Activated naive CD8-positive, alpha-beta T cell treated with anti-CD3 and anti-CD28 coated beads, Interleukin-2, amount 50 U/mL, for 24 hours (primary cell): ENCODE measurements around the gene GPR107.
A peak's percentile ranks its signal among the peaks of the same experiment; 100 is the strongest.

Experiments used
- ATAC-seq: fragments of 150-1000 bp; cut with Tn5 transposase; one replicate; pipeline ENCODE4 v1.10.0; 2021
- DNase-seq: peaks from one replicate; pipeline ENCODE4 v3.0.0; 2021
- H3K27ac Mint-ChIP-seq: one replicate; pipeline ENCODE4 v1.8.0; 2021; ENCODE audit warnings: mild to moderate bottlenecking, mixed read lengths
- H3K27me3 Mint-ChIP-seq: one replicate; pipeline ENCODE4 v1.8.0; 2021; ENCODE audit warnings: mixed read lengths
- H3K36me3 Mint-ChIP-seq: one replicate; pipeline ENCODE4 v1.8.0; 2021; ENCODE audit warnings: low read depth, mixed read lengths
- H3K4me1 Mint-ChIP-seq: one replicate; pipeline ENCODE4 v1.8.0; 2021; ENCODE audit warnings: mixed read lengths
- H3K4me3 Mint-ChIP-seq: one replicate; pipeline ENCODE4 v1.8.0; 2021; ENCODE audit warnings: mild to moderate bottlenecking, moderate library complexity, mixed read lengths
- H3K9me3 Mint-ChIP-seq: one replicate; pipeline ENCODE4 v1.8.0; 2021; ENCODE audit warnings: mixed read lengths

GPR107 gene

DNA sequence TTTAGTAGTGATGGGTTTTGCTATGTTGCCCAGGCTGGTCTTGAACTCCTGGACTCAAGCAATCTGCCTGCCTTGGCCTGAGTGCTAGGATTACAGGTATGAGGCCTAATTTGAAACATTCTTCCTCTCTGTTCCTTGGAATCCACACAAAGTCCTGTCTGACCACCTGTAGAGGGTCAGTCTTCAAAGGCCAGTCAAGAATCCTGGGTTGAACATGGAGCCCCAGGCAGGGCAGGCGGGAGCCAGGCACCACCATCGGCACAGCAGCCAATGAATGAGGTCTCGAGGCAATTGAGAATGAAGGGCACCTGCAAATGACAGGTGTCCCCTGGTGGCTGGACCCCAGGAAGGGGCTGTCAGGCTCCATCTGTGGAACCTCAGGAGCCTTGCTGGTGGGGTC lies 101.1 kb downstream of the GPR107 start:
- no peaks in the 10 kb centered on the region for H3K4me1 Mint-ChIP-seq
- DNase-seq: no peak
- no peaks in the 10 kb centered on the region for H3K27me3 Mint-ChIP-seq
- H3K4me3 Mint-ChIP-seq: no peak overlapping the region
- no peak for ATAC-seq
- H3K36me3 Mint-ChIP-seq: no peaks in the 10 kb centered on the region
- H3K9me3 Mint-ChIP-seq: no peaks in the 10 kb centered on the region
- H3K27ac Mint-ChIP-seq: no peak overlapping the region

DNA sequence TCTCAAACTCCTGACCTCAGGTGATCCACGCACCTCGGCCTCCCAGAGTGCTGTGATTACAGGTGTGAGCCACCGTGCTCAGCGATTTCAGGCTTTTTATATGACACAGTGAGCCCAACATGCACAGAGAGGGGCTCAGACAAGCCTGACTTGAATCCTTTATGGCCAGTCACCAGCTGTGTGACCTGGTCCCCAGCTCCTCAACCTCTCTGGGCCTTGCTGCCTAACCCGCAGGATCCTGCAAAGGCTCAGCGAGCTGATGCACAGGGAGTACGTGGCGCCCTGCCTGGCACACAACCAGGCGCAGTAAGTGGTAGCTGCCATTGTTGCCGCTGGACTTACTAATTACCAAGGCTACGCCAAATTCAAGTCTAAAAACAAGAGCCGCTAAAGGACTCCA lies 101.9 kb downstream of the GPR107 start:
- peaks cover 3% of the 10 kb centered on the region for H3K4me1 Mint-ChIP-seq
- ATAC-seq (no peak), DNase-seq (no peak)
- no peak overlapping the region for H3K4me3 Mint-ChIP-seq
- no peaks in the 10 kb centered on the region for H3K9me3 Mint-ChIP-seq
- H3K36me3 Mint-ChIP-seq: no peaks in the 10 kb centered on the region
- no peak overlapping the region for H3K27ac Mint-ChIP-seq
- peaks cover 2% of the 10 kb centered on the region for H3K27me3 Mint-ChIP-seq

DNA sequence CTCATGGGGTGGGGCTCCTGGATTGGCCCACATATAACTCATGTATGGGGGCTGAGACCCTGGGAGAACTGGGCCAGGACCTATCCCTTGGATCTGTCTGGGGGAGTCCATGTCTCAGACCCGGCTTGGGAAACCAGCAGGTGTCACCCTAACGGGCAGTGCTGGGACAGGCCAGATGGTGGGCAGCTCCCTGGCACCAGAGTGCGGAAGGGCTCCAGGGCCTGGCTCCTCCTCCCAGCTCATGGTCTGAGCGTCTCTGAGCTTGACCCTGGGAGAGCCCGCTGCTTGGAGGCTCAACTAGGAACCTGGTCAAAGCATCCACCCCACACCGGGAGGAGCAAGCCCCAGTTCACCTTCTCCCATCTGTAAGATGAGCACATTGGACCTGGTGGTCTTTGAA lies 103.0 kb downstream of the GPR107 start:
- no peak overlapping the region for H3K27ac Mint-ChIP-seq
- ATAC-seq: no peak
- no peak overlapping the region for H3K4me3 Mint-ChIP-seq
- H3K9me3 Mint-ChIP-seq: no peaks in the 10 kb centered on the region
- H3K36me3 Mint-ChIP-seq: no peaks in the 10 kb centered on the region
- no peak for DNase-seq
- peaks cover 2% of the 10 kb centered on the region for H3K27me3 Mint-ChIP-seq
- H3K4me1 Mint-ChIP-seq: peaks cover 3% of the 10 kb centered on the region

GRCh38 chr9:130157079-130157478 lies 103.4 kb downstream of the GPR107 start:
- Mint-ChIP-seq H3K9me3 (no peaks in the 10 kb centered on the region), H3K36me3 (no peaks in the 10 kb centered on the region), H3K4me1 (peaks cover 3% of the 10 kb centered on the region), H3K27me3 (peaks cover 2% of the 10 kb centered on the region), H3K27ac (no peak overlapping the region), H3K4me3 (no peak overlapping the region)
- DNase-seq (no peak), ATAC-seq (no peak)

DNA sequence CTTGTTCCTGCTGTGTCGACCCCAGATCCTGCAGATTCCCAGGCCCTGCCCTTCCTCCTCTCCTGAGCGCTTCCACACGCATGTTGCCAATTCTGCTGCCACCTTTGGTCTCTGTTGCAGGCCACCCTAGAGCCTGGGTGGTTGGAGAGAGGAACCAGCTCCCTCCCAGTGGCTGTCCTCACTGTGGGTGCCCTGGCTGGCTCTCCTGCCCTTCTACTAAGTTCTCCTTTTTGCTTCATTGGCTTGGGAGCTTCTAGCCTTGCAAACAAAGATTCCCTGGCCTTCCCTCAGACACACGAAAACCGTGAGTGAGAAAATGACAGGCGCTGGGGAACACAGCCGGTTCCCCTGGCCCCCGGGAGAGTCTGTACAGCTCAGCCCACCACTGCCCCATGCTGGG lies 104.3 kb downstream of the GPR107 start:
- Mint-ChIP-seq H3K27me3 (peaks cover 2% of the 10 kb centered on the region), H3K4me3 (no peak overlapping the region)

GRCh38 chr9:130159057-130159456 lies 105.4 kb downstream of the GPR107 start:
- H3K9me3 Mint-ChIP-seq: no peaks in the 10 kb centered on the region
- H3K36me3 Mint-ChIP-seq: no peaks in the 10 kb centered on the region
- H3K4me1 Mint-ChIP-seq: peaks cover 3% of the 10 kb centered on the region
- DNase-seq (no peak), ATAC-seq (no peak)
- H3K4me3 Mint-ChIP-seq: no peak overlapping the region
- no peak overlapping the region for H3K27ac Mint-ChIP-seq
- peaks cover 2% of the 10 kb centered on the region for H3K27me3 Mint-ChIP-seq

More for the DNA sequence above, 104.3 kb downstream of the GPR107 start:
- ATAC-seq (no peak), DNase-seq (no peak)
- Mint-ChIP-seq H3K9me3 (no peaks in the 10 kb centered on the region), H3K4me1 (peaks cover 3% of the 10 kb centered on the region), H3K36me3 (no peaks in the 10 kb centered on the region), H3K27ac (no peak overlapping the region)

- H3K27me3 Mint-ChIP-seq: peaks cover 4% of the 10 kb centered on the region
- no peaks in the 10 kb centered on the region for H3K36me3 Mint-ChIP-seq
- H3K27ac Mint-ChIP-seq: no peak overlapping the region
- no peaks in the 10 kb centered on the region for H3K9me3 Mint-ChIP-seq
- no peak for DNase-seq
- no peak overlapping the region for H3K4me3 Mint-ChIP-seq
- peaks cover 3% of the 10 kb centered on the region for H3K4me1 Mint-ChIP-seq
- no peak for ATAC-seq
These were observed 106.4 kb downstream of the GPR107 start for GRCh38 chr9:130159915-130160670.

DNA sequence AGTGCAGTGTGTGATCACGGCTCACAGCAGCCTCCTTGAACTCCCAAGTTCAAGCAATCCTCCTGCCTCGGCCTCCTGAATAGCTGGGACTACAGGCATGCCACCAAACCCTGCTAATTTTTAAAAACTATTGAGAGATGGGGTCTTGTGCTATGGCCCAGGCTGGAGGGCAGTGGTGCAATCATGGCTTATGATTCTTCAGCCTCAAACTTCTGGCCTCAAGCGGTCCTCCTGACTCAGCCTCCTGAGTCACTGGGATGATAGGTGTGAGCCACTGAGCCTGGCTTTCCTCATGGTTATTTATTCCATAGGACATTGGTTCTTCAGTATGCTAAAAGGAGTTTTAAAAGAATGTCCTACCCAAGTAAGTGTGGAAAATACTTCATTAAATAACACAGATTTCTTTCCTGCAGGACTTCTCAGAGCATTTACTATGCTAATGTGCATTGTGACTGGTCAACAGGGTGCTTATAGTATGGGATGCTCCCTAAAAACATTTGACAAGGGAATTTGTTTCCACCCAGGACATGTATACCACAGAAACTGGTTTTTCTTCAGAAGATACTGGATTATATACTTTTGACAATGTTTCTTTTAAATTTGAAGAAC lies 107.3 kb downstream of the GPR107 start:
- H3K36me3 Mint-ChIP-seq: no peaks in the 10 kb centered on the region
- no peak for DNase-seq
- H3K27ac Mint-ChIP-seq: no peak overlapping the region
- H3K4me1 Mint-ChIP-seq: peaks cover 3% of the 10 kb centered on the region
- H3K9me3 Mint-ChIP-seq: no peaks in the 10 kb centered on the region
- ATAC-seq: no peak
- H3K4me3 Mint-ChIP-seq: no peak overlapping the region
- peaks cover 4% of the 10 kb centered on the region for H3K27me3 Mint-ChIP-seq

GRCh38 chr9:130165579-130165978 lies 111.9 kb downstream of the GPR107 start:
- Mint-ChIP-seq H3K4me1 (peaks cover 15% of the 10 kb centered on the region), H3K9me3 (no peaks in the 10 kb centered on the region), H3K4me3 (no peak overlapping the region), H3K27ac (no peak overlapping the region), H3K27me3 (peaks cover 15% of the 10 kb centered on the region), H3K36me3 (no peaks in the 10 kb centered on the region)
- DNase-seq (no peak), ATAC-seq (no peak)

DNA sequence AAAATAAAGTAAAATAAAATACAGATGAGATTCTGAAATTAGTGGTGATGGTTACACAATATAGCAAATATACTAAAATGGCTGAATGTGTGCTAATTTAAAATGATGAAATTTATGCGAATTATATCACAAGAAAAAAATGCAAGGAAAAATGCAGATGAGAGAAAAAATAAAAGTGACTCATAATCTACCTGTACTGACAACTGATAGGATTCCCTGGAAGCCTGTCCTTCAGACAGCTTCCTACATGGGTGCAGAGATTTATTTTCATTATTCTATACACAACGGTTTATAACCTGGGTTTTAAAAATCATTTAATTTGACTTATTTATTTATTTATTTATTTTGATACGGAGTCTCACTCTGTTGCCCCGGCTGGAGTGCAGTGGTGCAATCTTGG lies 112.7 kb downstream of the GPR107 start:
- ATAC-seq: no peak
- Mint-ChIP-seq H3K27ac (no peak overlapping the region), H3K27me3 (peaks cover 24% of the 10 kb centered on the region), H3K36me3 (no peaks in the 10 kb centered on the region), H3K4me1 (peaks cover 17% of the 10 kb centered on the region), H3K4me3 (no peak overlapping the region), H3K9me3 (no peaks in the 10 kb centered on the region)
- no peak for DNase-seq

GRCh38 chr9:130167927-130168326 lies 114.2 kb downstream of the GPR107 start:
- H3K9me3 Mint-ChIP-seq: no peaks in the 10 kb centered on the region
- DNase-seq (peak; percentile 14), ATAC-seq (no peak)
- no peaks in the 10 kb centered on the region for H3K36me3 Mint-ChIP-seq
- H3K27ac Mint-ChIP-seq: no peak overlapping the region
- H3K27me3 Mint-ChIP-seq: peaks cover 25% of the 10 kb centered on the region
- peaks cover 17% of the 10 kb centered on the region for H3K4me1 Mint-ChIP-seq
- no peak overlapping the region for H3K4me3 Mint-ChIP-seq

- H3K4me3 Mint-ChIP-seq: peak overlapping the region; percentile 69
- ATAC-seq: no peak
These were observed 117.8 kb downstream of the GPR107 start for GRCh38 chr9:130171226-130172148.

DNA sequence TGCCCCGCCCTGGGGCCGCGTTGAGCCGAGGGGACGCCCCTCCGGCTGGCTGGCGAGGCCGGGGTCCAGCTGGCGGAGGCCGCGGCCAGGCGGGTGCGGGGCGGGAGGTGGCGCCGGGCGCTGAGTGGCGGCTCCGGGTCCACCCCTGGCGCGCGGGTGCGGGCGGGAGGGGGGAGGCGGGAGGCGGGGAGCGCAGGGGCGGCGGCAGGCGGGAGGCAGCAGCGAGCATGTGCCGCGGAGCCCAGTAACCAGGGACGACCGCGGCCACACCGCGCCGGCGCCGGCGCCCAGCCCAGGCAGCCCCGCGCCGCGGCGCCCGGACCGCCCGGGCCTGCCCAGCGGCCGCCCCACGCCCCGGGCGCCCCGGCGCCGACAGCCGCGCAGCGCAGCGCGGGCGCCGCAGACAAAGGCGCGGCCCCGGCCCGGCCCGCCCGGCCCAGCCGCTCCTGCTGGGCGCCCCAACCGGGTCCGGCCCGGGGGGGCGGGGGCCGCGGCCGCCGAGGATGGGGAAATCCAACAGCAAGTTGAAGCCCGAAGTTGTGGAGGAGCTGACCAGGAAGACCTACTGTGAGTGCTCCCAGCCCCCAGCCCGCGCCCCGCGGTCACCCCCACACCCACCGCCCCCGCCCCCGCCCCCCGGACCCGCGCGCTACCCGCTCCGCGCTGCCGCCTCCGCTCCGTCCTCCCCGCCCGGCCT lies 118.6 kb downstream of the GPR107 start, which contains the start of gene NCS1:
NCS1 (plus strand) TSS at position 244 of the 697 bp plus-strand sequence; CDS start at position 504, 260 bp downstream.
- Mint-ChIP-seq H3K9me3 (no peaks in the 10 kb centered on the region), H3K27me3 (peaks cover 31% of the 10 kb centered on the region), H3K4me1 (peaks cover 17% of the 10 kb centered on the region), H3K4me3 (peak within 1 kb of the TSS; percentile 81), H3K27ac (peak within 1 kb of the TSS; percentile 49), H3K36me3 (no peaks in the 10 kb centered on the region)
- DNase-seq (peak; percentile 64), ATAC-seq (peak; percentile 70)

More at GRCh38 chr9:130171226-130172148, 117.8 kb downstream of the GPR107 start:
- no peak for DNase-seq
- H3K27ac Mint-ChIP-seq: peak overlapping the region; percentile 49
- peaks cover 31% of the 10 kb centered on the region for H3K27me3 Mint-ChIP-seq
- peaks cover 22% of the 10 kb centered on the region for H3K4me1 Mint-ChIP-seq
- H3K9me3 Mint-ChIP-seq: no peaks in the 10 kb centered on the region
- no peaks in the 10 kb centered on the region for H3K36me3 Mint-ChIP-seq
